CD4-positive, alpha-beta T cell treated with Interleukin-4 for 4 hours (primary cell): ENCODE measurements around the gene KITLG.
"Not testable (repeated sequence)": the region's sequence is repeated elsewhere in the genome, so short reads cannot be mapped to it uniquely, and the experiment has no call there.

ENCODE experiments used
- DNase-seq: peaks from one replicate; pipeline ENCODE4 v3.0.0-alpha.2; 2020

Gene KITLG

DNA sequence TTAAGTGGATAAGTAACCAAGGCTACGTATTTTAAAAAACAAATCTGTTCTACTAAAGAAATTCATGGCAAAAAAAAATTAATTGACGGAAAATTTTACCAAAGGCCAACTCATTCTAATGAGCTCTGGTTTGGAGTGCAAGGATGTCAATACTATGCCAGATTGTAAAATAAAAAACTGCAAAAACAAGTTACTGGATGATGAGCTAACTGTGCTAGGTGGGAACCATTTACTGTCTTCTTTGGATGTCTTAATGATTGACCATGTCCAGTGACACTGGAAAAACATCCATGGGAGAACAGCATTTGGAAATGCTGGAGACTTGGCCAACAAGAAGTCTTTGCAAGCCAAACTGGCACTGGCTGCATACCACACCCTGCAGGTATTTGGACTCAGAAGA, 41.6 kb downstream of the KITLG start:
- no peak for DNase-seq

DNA sequence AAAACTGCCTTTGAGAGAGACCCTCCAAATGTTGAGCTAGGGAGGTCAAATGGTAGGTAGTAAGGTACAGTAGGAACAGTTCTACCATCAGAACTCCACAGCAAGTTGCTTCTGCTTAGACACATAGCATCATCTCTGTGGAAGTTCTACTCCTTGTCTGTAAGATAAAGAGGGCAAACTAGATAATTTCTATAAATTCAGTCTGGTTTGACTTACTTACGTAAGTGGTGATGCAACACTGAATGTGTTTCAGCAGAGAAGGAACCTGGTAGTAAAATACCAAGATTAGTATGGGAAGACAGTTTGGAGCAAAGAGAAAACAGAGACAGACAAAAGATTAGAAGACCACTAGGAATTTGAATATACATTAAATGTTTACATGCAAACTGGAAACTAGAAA, 42.0 kb downstream of the KITLG start:
- no peak for DNase-seq

DNA sequence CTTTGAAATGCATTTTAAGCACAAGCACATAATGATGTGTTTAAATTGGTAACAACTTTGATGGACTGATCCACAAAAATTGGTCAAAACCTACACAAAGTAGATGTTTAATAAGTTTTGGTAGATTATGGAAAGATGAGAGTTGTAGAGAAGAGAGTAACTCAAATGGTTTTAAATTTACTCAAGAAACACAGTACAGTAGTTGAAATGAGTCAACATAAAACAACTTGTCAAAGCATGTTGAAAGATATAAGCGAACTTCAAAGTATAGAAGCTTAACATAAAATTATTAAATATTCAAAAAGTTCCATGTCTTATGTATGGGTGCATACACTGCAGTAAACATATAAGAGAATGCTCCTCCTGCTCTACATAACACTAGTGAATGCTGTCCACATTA, 49.4 kb downstream of the KITLG start:
- no peak for DNase-seq

DNA sequence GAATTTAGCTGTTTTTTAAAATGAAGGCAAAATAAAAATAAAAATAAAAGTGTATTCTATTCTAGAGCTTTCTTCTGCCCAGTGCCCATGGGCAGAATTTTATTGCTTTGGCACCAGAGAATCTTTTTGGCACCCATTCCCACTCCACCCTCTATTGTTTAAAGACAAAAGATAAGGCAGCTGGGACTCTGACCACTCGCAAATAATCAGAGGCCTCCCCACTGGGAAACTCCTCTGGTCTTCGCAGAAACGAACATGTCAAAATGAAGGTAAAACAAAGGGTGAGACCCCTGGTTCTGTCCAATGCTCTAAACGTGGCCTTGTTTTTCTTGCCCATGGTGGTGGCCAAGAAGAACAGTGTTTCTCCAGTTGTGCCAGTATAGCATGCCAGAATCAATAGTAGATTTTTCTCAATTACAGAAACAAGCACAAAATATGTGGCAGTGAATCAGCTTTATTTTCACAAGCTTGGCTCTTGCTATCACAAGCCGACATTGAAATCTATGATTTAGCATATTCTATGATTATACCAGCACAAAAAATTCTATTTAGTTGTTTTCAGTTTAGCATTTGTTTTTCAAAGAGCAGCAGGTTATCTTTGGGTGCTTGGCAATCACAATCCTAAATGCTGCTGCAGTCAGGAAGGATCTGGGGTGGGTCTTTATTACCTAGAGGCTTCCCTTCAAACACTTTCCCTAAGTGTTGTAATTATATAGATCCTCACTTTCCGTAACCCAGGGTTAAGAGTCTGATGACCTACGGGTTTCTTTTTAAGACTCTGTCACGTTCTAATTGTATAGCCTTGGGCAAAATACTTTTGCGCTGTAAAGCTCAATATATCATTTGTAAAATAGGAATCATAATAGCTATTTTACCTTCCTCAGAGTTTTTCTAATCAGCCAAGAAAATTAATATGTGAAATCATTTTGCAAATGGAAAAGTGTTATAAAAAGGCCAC, 50.5 kb downstream of the KITLG start:
- no peak for DNase-seq

DNA sequence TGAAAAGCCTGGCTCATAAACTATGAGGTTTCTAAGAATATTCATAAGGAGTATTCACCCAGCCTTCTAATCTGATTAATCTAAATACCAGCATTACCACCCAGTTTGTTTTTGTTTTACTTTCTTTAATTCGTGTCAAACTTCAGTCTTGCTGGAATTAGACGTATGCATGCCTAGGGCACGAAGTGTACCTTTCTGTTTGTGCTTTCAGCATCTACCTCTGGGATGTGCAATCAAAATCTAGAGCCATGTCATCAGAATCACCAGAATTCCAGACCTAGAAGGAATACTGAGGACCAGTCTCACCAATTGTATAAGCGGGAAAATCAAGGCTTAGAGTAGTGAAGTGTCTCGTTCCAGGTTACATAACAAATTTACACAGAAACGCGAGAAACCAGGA, 57.3 kb downstream of the KITLG start:
- no peak for DNase-seq

DNA sequence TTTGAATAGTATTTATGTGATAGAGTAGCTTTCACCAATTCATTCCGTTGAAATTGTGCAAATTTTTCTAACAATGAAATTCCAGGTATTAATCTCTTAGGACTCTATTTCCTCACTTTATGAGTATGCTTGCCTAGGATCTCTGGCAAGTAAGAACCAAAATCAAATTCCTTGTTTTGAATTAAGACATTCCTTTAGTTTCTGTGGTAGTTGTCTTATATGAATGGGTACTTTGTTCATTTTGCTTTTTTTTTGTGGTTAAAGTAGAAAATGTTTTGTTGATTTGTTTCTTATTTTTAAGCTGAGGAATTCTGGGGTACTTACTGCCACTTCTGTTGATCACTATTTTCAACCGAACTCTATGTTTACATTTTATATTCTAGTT, 59.8 kb downstream of the KITLG start:
- no peak for DNase-seq

DNA sequence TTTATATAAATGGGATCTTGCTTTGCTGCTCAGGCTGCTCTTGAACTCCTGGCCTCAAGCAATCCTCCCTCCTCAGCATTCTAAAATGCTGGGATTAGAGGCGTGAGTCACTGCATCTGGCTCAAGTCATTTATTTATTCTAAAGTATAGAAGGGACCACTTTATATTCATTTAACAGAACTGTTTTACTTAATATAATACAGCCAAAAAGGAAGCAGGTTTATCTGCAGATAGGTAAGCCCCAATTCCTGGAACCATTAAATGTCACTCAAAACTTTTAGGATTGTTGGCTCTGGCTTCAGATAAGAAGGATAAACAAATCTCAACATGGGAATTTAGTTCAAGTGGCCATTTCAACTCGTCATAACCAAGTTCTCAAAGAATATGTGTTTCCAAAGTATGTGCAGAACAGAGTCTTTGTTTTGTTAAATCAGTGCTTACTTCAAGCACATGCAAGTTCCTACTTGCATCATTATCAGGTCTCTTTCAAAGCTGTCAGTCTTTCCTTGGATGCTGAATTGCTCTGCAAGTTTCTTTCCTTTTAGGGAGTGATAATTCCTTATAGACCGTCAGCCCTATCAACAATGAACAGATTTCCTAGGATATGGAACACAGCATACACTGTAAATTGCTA, 60.4 kb downstream of the KITLG start:
- no peak for DNase-seq

DNA sequence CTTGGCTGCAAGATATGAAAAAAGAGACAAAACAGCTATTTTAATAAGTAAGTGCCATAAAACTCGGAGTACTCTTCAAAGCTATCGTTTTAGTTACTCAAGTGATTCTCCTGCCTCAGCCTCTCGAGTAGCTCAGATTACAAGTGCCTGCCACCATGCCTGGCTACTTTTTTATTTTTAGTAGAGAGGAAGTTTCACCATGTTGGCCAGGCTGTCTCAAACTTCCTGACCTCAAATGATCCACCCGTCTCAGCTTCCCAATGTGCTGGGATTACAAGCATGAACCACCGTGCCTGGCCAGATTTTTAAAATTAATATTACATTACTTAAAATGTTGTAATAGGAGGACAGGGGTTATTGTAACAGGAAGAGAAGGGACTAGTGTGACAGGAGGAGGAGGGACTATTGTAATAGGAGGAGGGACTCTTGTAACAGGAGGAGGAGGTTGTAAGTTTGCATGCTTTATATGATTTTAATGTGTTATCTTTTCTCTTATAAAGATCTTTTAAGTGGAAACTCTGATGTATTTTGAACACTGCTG, 61.3 kb downstream of the KITLG start:
- DNase-seq, result no peak

DNA sequence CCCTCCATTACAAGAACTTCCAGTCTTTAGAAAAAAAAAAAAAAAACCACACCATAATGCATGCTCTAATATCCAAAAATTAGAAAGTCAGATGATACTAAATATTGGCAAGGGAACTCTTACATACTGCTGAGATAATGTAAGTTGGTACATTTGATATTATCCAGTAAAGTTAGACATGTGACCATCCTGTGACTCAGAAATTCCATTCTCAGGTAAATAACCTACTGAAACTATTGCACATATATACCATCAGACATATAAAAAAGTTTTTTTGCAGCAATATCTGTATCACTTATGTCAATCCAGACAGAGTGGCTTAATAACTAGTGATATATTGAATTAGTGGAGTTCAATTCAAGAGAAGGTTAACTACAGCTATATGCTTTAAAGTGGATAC, 63.5 kb downstream of the KITLG start:
- no peak for DNase-seq

DNA sequence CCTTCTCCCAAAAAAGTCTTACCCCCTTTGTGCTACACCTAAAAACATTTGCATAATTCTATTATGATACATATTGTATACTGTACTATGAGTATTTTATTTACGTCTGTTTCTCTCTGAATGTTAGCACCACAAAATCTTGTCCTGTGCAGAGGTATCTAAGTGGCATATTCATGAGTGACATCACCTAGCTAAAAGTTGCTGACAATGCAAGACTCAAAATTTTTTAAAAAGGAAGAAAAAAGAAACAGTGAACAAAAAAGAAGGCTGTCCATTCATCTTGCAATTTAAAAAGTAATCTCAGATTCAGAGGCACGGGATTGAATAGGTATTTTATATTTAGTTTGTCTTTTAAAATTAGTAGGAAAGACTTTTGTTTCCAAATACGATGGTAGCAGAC, 69.4 kb downstream of the KITLG start:
- no peak for DNase-seq

DNA sequence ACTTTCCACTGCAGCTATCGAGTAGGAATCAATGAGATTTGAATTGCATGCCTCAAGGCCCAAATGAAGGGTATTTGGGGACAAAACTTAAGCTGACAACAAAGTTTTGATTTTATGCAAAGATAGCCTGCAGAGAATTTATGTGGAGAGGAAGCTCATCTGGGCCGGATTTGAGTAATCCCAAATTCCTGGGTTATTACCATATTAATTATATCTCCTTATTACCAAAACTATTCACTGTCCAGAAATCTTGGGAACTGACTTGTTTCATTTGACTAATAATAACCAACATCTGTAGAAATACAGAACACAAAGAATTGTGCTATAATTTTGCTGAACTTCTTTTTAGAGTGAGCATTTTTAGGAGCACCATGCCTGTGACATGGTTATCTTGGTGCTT, 70.4 kb downstream of the KITLG start:
- no peak for DNase-seq

DNA sequence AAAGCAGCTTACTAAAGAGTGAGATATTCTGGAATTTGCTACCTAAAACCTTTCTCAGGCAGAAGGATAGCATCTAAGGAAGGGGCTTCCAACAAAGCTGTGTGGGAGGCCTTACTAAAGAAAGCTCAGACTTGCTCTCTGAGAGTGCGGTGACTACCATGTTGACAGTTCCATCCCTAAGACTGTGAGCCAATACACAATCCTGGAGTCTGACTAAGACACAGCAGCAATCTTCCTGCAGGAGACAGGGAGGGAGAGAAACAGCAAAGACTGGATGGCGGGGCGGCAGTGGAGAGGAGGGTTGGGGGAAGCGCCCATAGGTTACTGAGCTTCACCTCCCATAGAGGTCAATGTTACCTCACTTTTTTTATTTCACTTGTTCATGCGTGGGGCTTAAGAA, 70.9 kb downstream of the KITLG start:
- no peak for DNase-seq

DNA sequence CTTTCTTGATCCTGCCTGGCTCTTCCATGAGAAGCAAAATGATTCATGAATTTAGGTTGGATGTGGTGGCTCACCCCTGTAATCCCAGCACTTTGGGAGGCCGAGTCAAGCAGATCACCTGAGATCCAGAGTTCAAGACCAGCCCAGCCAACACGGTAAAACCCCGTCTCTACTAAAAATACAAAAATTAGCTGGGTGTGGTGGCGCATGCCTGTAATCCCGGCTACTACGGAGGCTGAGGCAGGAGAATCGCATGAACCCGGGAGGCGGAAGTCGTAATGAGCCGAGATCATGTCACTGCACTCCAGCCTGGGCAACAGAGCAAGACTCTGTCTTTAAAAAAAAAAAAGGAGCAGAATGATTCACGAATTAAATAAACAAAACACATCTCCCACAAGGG, 72.4 kb downstream of the KITLG start:
- not testable (repeated sequence) for DNase-seq

DNA sequence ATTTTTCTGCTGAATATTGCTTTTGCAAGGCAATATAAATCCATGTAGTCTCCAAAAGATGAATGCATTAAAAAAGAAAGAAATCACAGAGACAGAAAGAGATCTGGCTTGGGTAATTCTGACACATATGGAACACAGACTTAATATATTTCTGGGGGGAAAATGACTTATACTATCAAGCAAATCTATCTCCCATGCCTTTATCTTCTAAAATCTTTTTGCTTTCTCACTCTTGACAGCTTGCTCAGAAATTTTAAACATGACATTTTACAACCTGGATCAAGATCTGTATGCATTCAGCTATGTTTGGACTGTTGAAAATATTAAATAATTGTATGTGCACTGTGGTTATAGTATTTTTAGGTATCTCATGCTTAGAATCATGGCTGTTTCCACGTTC, 73.0 kb downstream of the KITLG start:
- no peak for DNase-seq

DNA sequence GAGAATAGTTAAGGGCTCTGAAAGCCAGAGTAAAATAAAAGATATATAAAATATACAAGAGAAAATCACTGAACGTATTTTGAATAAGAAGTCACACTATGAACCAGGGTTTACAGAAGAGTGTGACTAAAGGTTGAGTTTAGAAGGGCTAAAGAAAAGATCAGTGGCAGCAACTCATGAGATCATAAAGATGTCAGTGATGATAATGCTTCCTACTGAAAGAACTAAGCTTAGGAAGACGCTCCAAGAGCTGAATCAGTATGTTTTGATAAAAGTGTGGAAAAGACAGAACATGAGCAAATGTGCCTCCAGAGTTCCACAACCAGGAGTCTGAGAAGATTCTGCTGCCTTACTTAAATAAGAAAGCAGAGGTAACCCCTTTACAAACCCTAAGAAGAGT, 74.6 kb downstream of the KITLG start:
- DNase-seq, result no peak

DNA sequence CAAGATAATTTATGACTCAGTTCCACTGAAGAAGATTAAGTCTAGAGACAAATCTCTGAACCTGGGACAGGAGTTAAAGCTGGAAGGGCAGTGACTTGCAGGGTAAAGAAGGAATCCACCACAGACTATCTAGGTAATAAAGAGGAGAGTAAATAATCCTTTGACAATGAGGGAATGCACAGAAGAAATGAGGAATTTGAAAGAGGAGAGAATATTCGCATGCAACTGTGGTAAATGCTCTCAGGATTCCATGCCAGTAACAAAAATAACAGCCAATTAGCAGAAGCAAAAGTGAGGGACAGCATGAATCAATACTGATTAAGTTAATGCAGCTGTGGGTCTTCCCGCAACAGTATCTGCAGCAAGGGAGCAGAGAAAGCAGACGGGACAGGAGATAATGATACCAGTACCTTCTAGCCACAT, 77.0 kb downstream of the KITLG start:
- no peak for DNase-seq

DNA sequence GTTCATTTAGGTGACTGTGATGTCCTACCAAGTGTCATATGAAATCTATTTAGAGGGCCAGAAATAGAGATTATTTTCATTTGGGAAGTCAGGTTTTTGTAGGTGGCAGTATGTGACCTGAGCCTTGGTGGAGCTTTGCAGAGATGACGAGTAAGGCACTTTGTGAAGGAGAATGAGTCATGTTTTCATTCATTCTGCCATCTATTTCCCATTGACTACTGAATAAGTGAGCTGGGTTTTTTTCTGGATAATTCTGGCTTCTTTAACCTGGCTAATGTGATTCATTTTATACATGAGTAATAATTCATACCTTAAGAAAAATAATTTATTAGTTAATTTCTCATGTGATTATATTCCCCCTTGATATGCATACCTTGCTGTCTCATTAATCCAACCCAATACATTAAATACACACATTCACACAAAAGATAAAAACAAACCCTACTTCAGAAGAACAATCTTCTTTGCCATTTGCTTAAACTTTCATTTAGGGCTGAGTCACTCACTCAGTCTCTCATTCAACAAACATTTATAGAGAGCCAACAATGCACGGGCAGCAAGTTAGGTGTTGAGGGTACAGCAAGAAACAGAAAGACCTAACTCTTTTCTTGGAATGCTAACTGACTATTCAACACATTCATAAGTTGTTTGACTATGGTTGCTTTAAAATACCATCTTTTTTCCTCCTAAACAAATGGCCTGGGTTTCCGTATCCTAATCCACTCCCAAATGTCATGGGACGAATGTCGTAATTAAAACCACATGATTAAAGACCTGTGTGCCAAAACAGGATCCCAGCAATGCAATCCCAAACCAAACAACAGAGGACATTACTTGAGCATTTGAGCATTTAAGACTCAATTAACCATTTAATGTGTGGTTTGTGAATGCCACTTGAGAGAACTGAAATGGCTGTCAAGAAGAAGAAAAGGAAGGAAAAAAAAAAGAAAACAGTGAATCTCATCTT, 78.0 kb downstream of the KITLG start:
- no peak for DNase-seq

DNA sequence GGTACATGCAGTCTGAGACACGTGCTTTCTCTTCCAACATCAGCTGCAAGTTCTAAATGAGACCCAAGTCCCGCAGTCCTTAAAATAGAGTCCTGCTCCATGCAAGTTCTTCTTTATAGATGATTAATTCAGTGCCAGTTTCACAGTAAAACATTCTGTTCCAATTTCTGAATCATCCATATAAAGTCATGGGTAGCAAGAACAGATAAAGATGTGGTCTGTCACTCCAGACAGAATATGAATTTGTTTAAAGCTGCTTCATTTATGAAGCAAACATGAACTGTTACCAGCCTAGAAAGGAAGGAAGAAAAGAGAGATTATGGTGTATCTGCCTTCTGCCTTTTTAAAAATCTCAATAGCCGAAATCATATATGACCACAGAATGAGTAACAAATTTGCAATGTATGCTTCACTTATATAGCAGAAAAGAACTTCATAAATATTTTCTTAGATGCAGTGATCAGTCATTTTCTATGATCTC, 83.3 kb downstream of the KITLG start:
- no peak for DNase-seq

DNA sequence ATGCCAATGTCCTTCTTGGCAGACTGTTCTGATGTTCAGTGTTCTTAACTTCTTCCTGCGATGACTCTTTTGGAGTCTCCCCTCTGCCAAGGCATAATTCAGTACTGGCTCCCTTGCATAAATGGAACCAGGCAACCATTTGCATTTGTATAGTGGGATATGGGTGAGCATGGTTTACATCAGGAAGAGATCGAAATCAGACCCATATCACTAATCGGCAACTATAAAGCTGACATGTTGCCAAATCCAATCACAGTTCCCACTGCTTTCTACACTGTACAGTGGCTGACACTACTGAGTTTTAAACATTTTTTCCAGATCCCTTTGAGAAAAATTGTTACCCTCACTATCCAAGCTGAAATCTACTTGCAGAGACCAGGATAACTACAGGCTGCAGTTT, 83.8 kb downstream of the KITLG start:
- DNase-seq, result no peak

DNA sequence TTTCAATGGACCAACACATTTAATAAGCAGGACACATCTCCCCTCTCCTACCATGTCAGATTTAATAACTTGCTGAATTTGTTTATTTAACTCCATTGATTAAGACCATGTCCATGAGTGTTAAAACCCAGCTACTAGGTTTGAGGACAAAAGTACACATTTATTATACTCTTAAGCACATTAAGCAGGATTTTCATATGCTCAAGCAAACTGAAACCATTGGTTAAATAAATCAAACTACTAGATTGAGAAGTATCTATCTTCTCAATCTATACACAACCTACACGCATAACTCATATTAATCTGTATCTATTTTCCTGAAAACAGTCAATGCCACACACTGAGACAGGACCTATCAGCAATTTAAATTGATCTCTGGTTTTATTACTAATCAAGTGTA, 85.2 kb downstream of the KITLG start:
- no peak for DNase-seq

DNA sequence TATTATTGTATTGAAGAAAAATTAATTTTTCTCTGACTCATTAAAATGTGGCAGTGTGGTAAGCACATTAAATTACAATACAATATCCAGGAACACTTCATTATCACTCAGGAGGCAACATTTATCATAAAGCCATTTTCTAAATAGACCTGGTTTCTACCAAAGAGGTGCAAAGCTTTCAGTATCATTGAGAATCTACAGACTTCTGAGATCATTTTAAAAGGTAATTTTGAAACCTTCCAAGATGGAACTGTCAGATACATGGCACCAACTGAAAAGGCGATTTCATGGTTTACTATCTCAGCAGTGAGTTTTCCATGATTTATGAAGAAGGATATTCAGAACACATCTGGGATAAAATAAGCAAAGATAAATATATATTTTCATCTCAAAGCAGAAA, 85.8 kb downstream of the KITLG start:
- DNase-seq, result no peak

DNA sequence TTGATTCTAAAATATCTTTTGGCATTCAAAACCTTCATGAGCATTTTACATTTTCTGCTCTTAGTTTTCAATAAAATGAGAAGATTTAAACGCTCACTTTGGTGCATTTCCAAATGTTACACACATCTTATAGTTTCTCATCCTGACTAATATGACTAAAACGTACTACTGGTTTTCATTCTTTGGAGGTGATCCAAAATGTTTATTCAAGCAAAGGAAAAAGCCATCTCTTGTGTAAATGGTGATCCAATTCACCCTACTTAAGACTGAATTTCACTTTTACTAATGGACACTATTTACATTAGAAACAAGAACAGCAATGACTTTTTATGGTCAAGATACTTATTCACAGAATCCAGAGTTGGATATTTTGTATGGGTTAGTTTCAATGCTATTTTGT, 86.6 kb downstream of the KITLG start:
- no peak for DNase-seq

DNA sequence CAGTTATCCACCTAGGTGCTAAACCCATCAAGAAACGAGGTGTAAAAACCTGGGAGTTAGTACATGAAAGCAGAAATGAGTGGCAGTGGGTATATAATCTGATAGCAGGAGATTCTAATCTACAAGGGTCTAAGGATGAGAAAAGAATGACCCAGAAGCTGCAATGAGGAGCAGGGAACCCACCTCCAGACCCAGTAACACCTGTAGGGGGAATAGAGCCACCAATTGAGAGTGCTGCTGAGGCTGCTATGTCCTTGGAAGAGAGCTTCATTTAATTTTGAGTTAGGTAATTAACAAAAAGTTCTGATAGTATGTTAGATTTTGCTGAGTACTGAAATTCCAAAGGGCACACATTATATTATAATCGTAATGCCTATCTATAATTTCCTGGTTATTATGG, 89.8 kb downstream of the KITLG start:
- no peak for DNase-seq
